ENCODE results near the gene SLC41A3. TPM values are rescaled to one million over a fixed set of nuclear protein-coding genes. Genes with fewer than 3 reads are reported as not detected.
"Not testable (repeated sequence)": the region's sequence is repeated elsewhere in the genome, so short reads cannot be mapped to it uniquely, and the experiment has no call there.

Gene SLC41A3
- total RNA-seq, 4 donors from 2014 or later, result 56.1 to 72.2 (median 59.7) TPM

- 90 to 98% methylated on average over 4 to 9 of the region's 11 CpGs for WGBS, 2 donors
- intact Hi-C loops (cut with DNase I), result loop anchor here (10.0 kb wide), 1 partner anchor 83 kb away; no protein-coding TSS in a partner anchor
Observed at GRCh38 chr3:126077754-126078153, 6.2 kb downstream of the SLC41A3 start.

GRCh38 chr3:126076140-126076539 is 7.8 kb downstream of the SLC41A3 start:
- no peak for TF ChIP-seq CTCF (IDR thresholded peaks at IDR 0.05)
- no peak for TF ChIP-seq POLR2A (IDR thresholded peaks at IDR 0.05)
- Histone ChIP-seq H3K27ac (no peak overlapping the region), H3K36me3 (no peaks in the 10 kb centered on the region), H3K4me1 (peaks cover 0 to 5% of the 10 kb centered on the region in 2 donors), H3K9me3 (no peaks in the 10 kb centered on the region), H3K4me3 (replicated peaks in 1 of 3) (no peak overlapping the region), H3K27me3 (no peaks in the 10 kb centered on the region)
- DNase-seq, result no peak
- intact Hi-C loops (cut with DNase I), result loop anchor here (10.0 kb wide), 1 partner anchor 81 kb away; no protein-coding TSS in a partner anchor

More at GRCh38 chr3:126077754-126078153, 6.2 kb downstream of the SLC41A3 start:
- DNase-seq, result no peak
- no peak overlapping the region for H3K4me3 ChIP-seq (replicated peaks in 1 of 3)
- no peak overlapping the region for H3K27ac ChIP-seq
- no peaks in the 10 kb centered on the region for H3K27me3 ChIP-seq
- no peaks in the 10 kb centered on the region for H3K9me3 ChIP-seq
- peaks cover 0 to 8% of the 10 kb centered on the region in 2 donors for H3K4me1 ChIP-seq
- no peak for TF ChIP-seq CTCF (IDR thresholded peaks at IDR 0.05)
- H3K36me3 ChIP-seq, result no peaks in the 10 kb centered on the region

GRCh38 chr3:126070146-126070545 is 13.8 kb downstream of the SLC41A3 start:
- no peak overlapping the region for H3K27ac ChIP-seq
- no peaks in the 10 kb centered on the region for H3K9me3 ChIP-seq
- no peaks in the 10 kb centered on the region for H3K27me3 ChIP-seq
- no peaks in the 10 kb centered on the region for H3K36me3 ChIP-seq
- no peak for DNase-seq
- intact Hi-C loops (cut with DNase I), result loop anchor here (10.0 kb wide), 1 partner anchor 75 kb away; no protein-coding TSS in a partner anchor
- H3K4me3 ChIP-seq (replicated peaks in 1 of 3), result no peak overlapping the region
- H3K4me1 ChIP-seq, result no peaks in the 10 kb centered on the region
- TF ChIP-seq POLR2A (IDR thresholded peaks at IDR 0.05) (no peak), CTCF (IDR thresholded peaks at IDR 0.05) (no peak)
- 85 to 90% methylated on average over 10 of the region's 10 CpGs for WGBS, 2 donors

- Histone ChIP-seq H3K4me1 (no peaks in the 10 kb centered on the region), H3K36me3 (no peaks in the 10 kb centered on the region), H3K27ac (no peak overlapping the region), H3K9me3 (no peaks in the 10 kb centered on the region), H3K27me3 (no peaks in the 10 kb centered on the region), H3K4me3 (replicated peaks in 1 of 3) (no peak overlapping the region)
- TF ChIP-seq POLR2A (IDR thresholded peaks at IDR 0.05), result no peak
- TF ChIP-seq CTCF (IDR thresholded peaks at IDR 0.05), result no peak
- 95 to 96% methylated on average over 7 to 8 of the region's 8 CpGs for WGBS, 2 donors
- no peak for DNase-seq
- intact Hi-C loops (cut with DNase I), result no loop called here
Observed at GRCh38 chr3:126067959-126068358, 16.0 kb downstream of the SLC41A3 start.

- DNase-seq; H3K27ac ChIP-seq; H3K36me3 ChIP-seq; H3K9me3 ChIP-seq; H3K4me3 ChIP-seq (replicated peaks in 1 of 3); H3K27me3 ChIP-seq; H3K4me1 ChIP-seq; intact Hi-C loops (cut with DNase I): not testable (repeated sequence)
- WGBS, 2 donors, result 92 to 93% methylated on average over 6 of the region's 6 CpGs
Observed at GRCh38 chr3:126066676-126067075, 17.2 kb downstream of the SLC41A3 start.

GRCh38 chr3:126065876-126066275 is 18.0 kb downstream of the SLC41A3 start:
- H3K9me3 ChIP-seq, result no peaks in the 10 kb centered on the region
- TF ChIP-seq POLR2A (IDR thresholded peaks at IDR 0.05) (no peak), CTCF (IDR thresholded peaks at IDR 0.05) (no peak)
- no peak overlapping the region for H3K4me3 ChIP-seq (replicated peaks in 1 of 3)
- WGBS, 2 donors, result 88 to 97% methylated on average over 3 of the region's 3 CpGs
- intact Hi-C loops (cut with DNase I), result no loop called here
- no peak for DNase-seq
- no peaks in the 10 kb centered on the region for H3K36me3 ChIP-seq
- H3K27ac ChIP-seq, result no peak overlapping the region
- no peaks in the 10 kb centered on the region for H3K27me3 ChIP-seq
- H3K4me1 ChIP-seq, result no peaks in the 10 kb centered on the region
